H1 (cell line): Measurements from ENCODE around the gene ZNF727. TPM values are rescaled to one million over a fixed set of nuclear protein-coding genes. Genes with fewer than 3 reads are reported as not detected.
"Not testable (repeated sequence)": the region's sequence is repeated elsewhere in the genome, so short reads cannot be mapped to it uniquely, and the experiment has no call there.

Experiments used
- CTCF ChIA-PET: fragments of 300-600 bp; sonication (Branson Sonifier 250); formaldehyde crosslinking; loops from one replicate; lab custom pipeline; 2021; ENCODE audit not compliant: partially characterized antibody; lab: Charles Lee
- POLR2A ChIA-PET: fragments of 300-600 bp; sonication (Branson Sonifier 250); formaldehyde crosslinking; loops from one replicate; lab custom pipeline; 2021; ENCODE audit warnings: inconsistent platforms; ENCODE audit not compliant: partially characterized antibody; lab: Charles Lee
- DNase-seq, 2 experiments: peaks; one replicate each; pipeline versions ENCODE4 v3.0.0 to v3.0.0-alpha.2; 2010 to 2022; ENCODE audit warnings: low spot score in 2 of 2, low read depth in 1 of 2, mixed read lengths in 1 of 2
- FAIRE-seq: peaks from 2 replicates; lab custom pipeline; 2011; peaks lifted over from hg19 to GRCh38; lab: Jason Lieb, UNC
- H2AFZ ChIP-seq: 2 replicates; pipeline ENCODE4 v1.8.1; 2012; ENCODE audit warnings: low read length, inconsistent platforms
- H2AK5ac ChIP-seq: 2 replicates; pipeline ENCODE4 v1.6.1; 2013; ENCODE audit warnings: low read depth, low read length
- H2BK120ac ChIP-seq: replicated peaks from 2 replicates; pipeline ENCODE3; 2013; ENCODE audit warnings: low read depth, low read length, inconsistent platforms
- H2BK12ac ChIP-seq: 2 replicates; pipeline ENCODE4 v1.6.1; 2013; ENCODE audit warnings: low read depth, low read length
- H2BK15ac ChIP-seq: 2 replicates; pipeline ENCODE4 v1.6.1; 2013; ENCODE audit warnings: low read length
- H2BK20ac ChIP-seq: 2 replicates; pipeline ENCODE4 v1.6.1; 2013; ENCODE audit warnings: low read length
- H2BK5ac ChIP-seq: 2 replicates; pipeline ENCODE4 v1.6.1; 2013; ENCODE audit warnings: low read depth, low read length
- H3K14ac ChIP-seq: 2 replicates; pipeline ENCODE4 v1.6.1; 2013; ENCODE audit warnings: inconsistent platforms; ENCODE audit not compliant: insufficient read length
- H3K18ac ChIP-seq: 2 replicates; pipeline ENCODE4 v1.6.1; 2013; ENCODE audit warnings: low read length; ENCODE audit errors: extremely low read depth
- H3K23ac ChIP-seq: 2 replicates; pipeline ENCODE4 v1.6.1; 2013; ENCODE audit warnings: inconsistent platforms; ENCODE audit not compliant: insufficient read length
- H3K23me2 ChIP-seq: 2 replicates; pipeline ENCODE4 v1.6.1; 2013; ENCODE audit warnings: low read depth, low read length
- H3K27ac ChIP-seq: 2 replicates; pipeline ENCODE4 v1.6.1; 2011; ENCODE audit warnings: low read depth, low read length, inconsistent platforms
- H3K27me3 ChIP-seq, 4 experiments: replicated peaks in 1 of 4; 1 replicate in 1 of 4; 2 replicates in 3 of 4; pipeline versions ENCODE4 v1.6.1 to v1.8.1; 2011 to 2013; ENCODE audit warnings: low read length in 3 of 4, mild to moderate bottlenecking in 3 of 4, inconsistent platforms in 2 of 4, mixed read lengths in 2 of 4, moderate library complexity in 1 of 4; ENCODE audit not compliant: control insufficient read depth in 3 of 4, insufficient read depth in 3 of 4; ENCODE audit errors: extremely low read depth in 1 of 4
- H3K36me3 ChIP-seq, 4 experiments: 2 replicates each; pipeline versions ENCODE4 v1.6.1 to v1.8.1; 2011 to 2013; ENCODE audit warnings: mild to moderate bottlenecking in 4 of 4, low read length in 3 of 4, moderate library complexity in 2 of 4, control low read depth in 1 of 4, inconsistent platforms in 1 of 4; ENCODE audit not compliant: insufficient read depth in 4 of 4, control insufficient read depth in 2 of 4
- H3K4ac ChIP-seq: replicated peaks from 2 replicates; pipeline ENCODE3; 2013; ENCODE audit warnings: low read length, low read depth, mixed read lengths, inconsistent platforms; ENCODE audit not compliant: insufficient read length
- H3K4me1 ChIP-seq, 4 experiments: replicated peaks in 1 of 4; 1 replicate in 1 of 4; 2 replicates in 3 of 4; pipeline versions ENCODE4 v1.6.1 to v1.8.1; 2011 to 2013; ENCODE audit warnings: low read length in 3 of 4, inconsistent platforms in 2 of 4, mixed read lengths in 1 of 4; ENCODE audit not compliant: insufficient read depth in 4 of 4, control insufficient read depth in 3 of 4
- H3K4me2 ChIP-seq, 2 experiments: 2 replicates each; pipeline versions ENCODE4 v1.6.1 to v1.8.1; 2011 to 2013; ENCODE audit warnings: low read depth in 2 of 2, low read length in 2 of 2, control low read depth in 1 of 2, inconsistent platforms in 1 of 2, mild to moderate bottlenecking in 1 of 2; ENCODE audit not compliant: insufficient read depth in 1 of 2
- H3K4me3 ChIP-seq, 4 experiments: fragments of 200-600, 300-600 bp in 1 of 4; sonication (generic), shearing (Covaris generic), sonication (Bioruptor Twin) in 1 of 4; 2 replicates each; pipeline versions ENCODE4 v1.5.1 to v1.8.1; 2011 to 2016; ENCODE audit warnings: low read length in 4 of 4, low read depth in 3 of 4, control low read depth in 2 of 4, inconsistent platforms in 2 of 4, mild to moderate bottlenecking in 2 of 4, mixed read lengths in 1 of 4, moderate library complexity in 1 of 4; ENCODE audit not compliant: insufficient read depth in 2 of 4; ENCODE audit errors: extremely low read depth in 1 of 4
- H3K56ac ChIP-seq: replicated peaks from 2 replicates; pipeline ENCODE3; 2013; ENCODE audit warnings: low read depth, mild to moderate bottlenecking, mixed read lengths, low read length, inconsistent platforms; ENCODE audit not compliant: insufficient read length
- H3K79me1 ChIP-seq: 2 replicates; pipeline ENCODE4 v1.6.1; 2013; ENCODE audit warnings: low read depth, low read length, control low read depth
- H3K79me2 ChIP-seq, 2 experiments: 2 replicates each; pipeline versions ENCODE4 v1.6.1 to v1.8.1; 2012 to 2013; ENCODE audit warnings: low read length in 2 of 2, mild to moderate bottlenecking in 2 of 2, inconsistent platforms in 1 of 2; ENCODE audit not compliant: insufficient read depth in 2 of 2, control insufficient read depth in 1 of 2
- H3K9ac ChIP-seq, 4 experiments: replicated peaks in 1 of 4; 1 replicate in 1 of 4; 2 replicates in 3 of 4; pipeline versions ENCODE4 v1.6.1 to v1.8.1; 2011 to 2013; ENCODE audit warnings: low read depth in 3 of 4, low read length in 3 of 4, control low read depth in 2 of 4, mild to moderate bottlenecking in 2 of 4, moderate library complexity in 2 of 4, inconsistent platforms in 1 of 4; ENCODE audit errors: extremely low read depth in 1 of 4
- H3K9me3 ChIP-seq, 2 experiments: 2 replicates each; pipeline versions ENCODE4 v1.6.1 to v1.8.1; 2012 to 2013; ENCODE audit warnings: mild to moderate bottlenecking in 2 of 2, moderate library complexity in 2 of 2, control low read depth in 1 of 2, inconsistent platforms in 1 of 2, low read depth in 1 of 2, low read length in 1 of 2, mixed read lengths in 1 of 2; ENCODE audit not compliant: insufficient read depth in 2 of 2
- H4K20me1 ChIP-seq, 2 experiments: replicated peaks in 1 of 2; 2 replicates each; pipeline versions ENCODE3 to v1.8.1; 2011 to 2013; ENCODE audit warnings: inconsistent platforms in 2 of 2, low read length in 2 of 2, mild to moderate bottlenecking in 1 of 2; ENCODE audit not compliant: insufficient read depth in 2 of 2, control insufficient read depth in 1 of 2
- H4K5ac ChIP-seq: 2 replicates; pipeline ENCODE4 v1.6.1; 2013; ENCODE audit warnings: low read length, low read depth, mixed read lengths, inconsistent platforms; ENCODE audit not compliant: insufficient read length
- H4K8ac ChIP-seq: 2 replicates; pipeline ENCODE4 v1.8.0; 2013; ENCODE audit warnings: mild to moderate bottlenecking, moderate library complexity, low read length, inconsistent platforms; ENCODE audit not compliant: insufficient read depth; ENCODE audit errors: extremely low read depth
- H4K91ac ChIP-seq: replicated peaks from 2 replicates; pipeline ENCODE3; 2013; ENCODE audit warnings: low read length, mixed read lengths, inconsistent platforms; ENCODE audit not compliant: insufficient read length
- ZNF274 ChIP-seq: IDR thresholded peaks from 2 replicates; pipeline ENCODE4 v1.7.0; 2012; ENCODE audit warnings: low read length, borderline replicate concordance; ENCODE audit errors: extremely low read depth
- WGBS, 2 experiments: shearing (Covaris generic) in 1 of 2; methylation state at CpG; one replicate each; pipeline versions ENCODE4 v1.1.6 to v1.1.7; 2013 to 2015; ENCODE audit warnings: low lambda C conversion rate in 2 of 2, mixed read lengths in 2 of 2, inconsistent platforms in 1 of 2, low coverage in 1 of 2, missing lambda C conversion rate in 1 of 2; ENCODE audit not compliant: insufficient replicate concordance in 2 of 2, insufficient coverage in 1 of 2, insufficient read length in 1 of 2; ENCODE audit errors: extremely low coverage in 1 of 2, missing lambda C conversion rate in 1 of 2; 5-methylcytosine and 5-hydroxymethylcytosine counted together
- polyA plus RNA-seq, 7 experiments: library from polyadenylated mRNA; depleted of rRNA in 3 of 7; stranded (reverse) in 5 of 7; unstranded in 2 of 7; fragments of >200 nt in 5 of 7; fragments of 200-250 nt in 2 of 7; gene quantifications; 1 replicate in 5 of 7; 2 replicates in 1 of 7; 4 replicates in 1 of 7; pipeline versions ENCODE4 v1.2.1 to v1.2.3, GENCODE V29; 2011 to 2013; ENCODE audit warnings: missing spikeins in 2 of 7, mixed read lengths in 2 of 7
- total RNA-seq: library from RNA; stranded (reverse); fragmentation: NEBNext Ultra II Directional; extraction: Animal tissue kit (Norgen Biotek cat#: 25700); gene quantifications from 2 replicates; pipeline ENCODE4 v1.2.1, GENCODE V29; 2021

Gene ZNF727
- total and polyA plus RNA-seq, 2 of the 8 experiments (the other 6 are each of a cell fraction or from before 2014, with no cell fraction given) = not detected

- H3K36me3 ChIP-seq, H4K91ac ChIP-seq, H3K79me2 ChIP-seq, H3K56ac ChIP-seq, H2BK5ac ChIP-seq, H4K20me1 ChIP-seq, H3K4me3 ChIP-seq, H2BK12ac ChIP-seq, H2AFZ ChIP-seq, CTCF ChIA-PET, H2BK120ac ChIP-seq, H3K18ac ChIP-seq, H3K27me3 ChIP-seq, H2AK5ac ChIP-seq, H3K23me2 ChIP-seq, H3K9ac ChIP-seq, FAIRE-seq, H3K27ac ChIP-seq, H4K8ac ChIP-seq, H4K5ac ChIP-seq, H3K4me2 ChIP-seq, H3K23ac ChIP-seq, H2BK20ac ChIP-seq, H3K4ac ChIP-seq, H3K79me1 ChIP-seq, H3K14ac ChIP-seq, H3K4me1 ChIP-seq, POLR2A ChIA-PET, H2BK15ac ChIP-seq, DNase-seq: not testable (repeated sequence)
- 89% methylated on average over 3 of the region's 3 CpGs; no CpG with 5 or more reads in 1 of the 2 experiments for WGBS, 2 experiments
- peaks cover 70 to 79% of the 10 kb centered on the region in 2 experiments for H3K9me3 ChIP-seq
- peak; percentile 79 for TF ChIP-seq ZNF274
Observed at GRCh38 chr7:64077837-64078698, 32.8 kb downstream of the ZNF727 start.
